COLO829 (cell line): Measurements from ENCODE around the gene MAGI2.

ENCODE experiments used
- DNase-seq: peaks from one replicate; pipeline ENCODE4 v3.0.0; 2012; ENCODE audit warnings: low spot score

The MAGI2 gene

DNA sequence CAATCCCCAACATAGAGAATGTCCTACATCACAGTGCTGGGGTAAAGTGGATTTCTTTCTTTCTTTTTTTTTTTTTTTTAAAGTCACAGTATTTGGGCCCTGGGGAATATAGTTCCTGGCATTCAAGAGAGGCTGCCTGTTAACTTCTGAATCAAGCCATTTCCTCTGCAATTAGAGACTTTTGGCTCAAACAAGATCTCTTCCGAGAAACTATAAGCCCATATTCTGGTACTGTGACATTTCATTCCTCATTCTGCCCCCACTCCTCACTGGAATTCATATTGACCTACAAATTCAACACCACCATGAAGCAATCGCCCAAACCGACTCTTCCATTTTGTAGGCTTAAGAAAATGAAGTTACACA, 1467.5 kb downstream of the MAGI2 start:
- DNase-seq: no peak

DNA sequence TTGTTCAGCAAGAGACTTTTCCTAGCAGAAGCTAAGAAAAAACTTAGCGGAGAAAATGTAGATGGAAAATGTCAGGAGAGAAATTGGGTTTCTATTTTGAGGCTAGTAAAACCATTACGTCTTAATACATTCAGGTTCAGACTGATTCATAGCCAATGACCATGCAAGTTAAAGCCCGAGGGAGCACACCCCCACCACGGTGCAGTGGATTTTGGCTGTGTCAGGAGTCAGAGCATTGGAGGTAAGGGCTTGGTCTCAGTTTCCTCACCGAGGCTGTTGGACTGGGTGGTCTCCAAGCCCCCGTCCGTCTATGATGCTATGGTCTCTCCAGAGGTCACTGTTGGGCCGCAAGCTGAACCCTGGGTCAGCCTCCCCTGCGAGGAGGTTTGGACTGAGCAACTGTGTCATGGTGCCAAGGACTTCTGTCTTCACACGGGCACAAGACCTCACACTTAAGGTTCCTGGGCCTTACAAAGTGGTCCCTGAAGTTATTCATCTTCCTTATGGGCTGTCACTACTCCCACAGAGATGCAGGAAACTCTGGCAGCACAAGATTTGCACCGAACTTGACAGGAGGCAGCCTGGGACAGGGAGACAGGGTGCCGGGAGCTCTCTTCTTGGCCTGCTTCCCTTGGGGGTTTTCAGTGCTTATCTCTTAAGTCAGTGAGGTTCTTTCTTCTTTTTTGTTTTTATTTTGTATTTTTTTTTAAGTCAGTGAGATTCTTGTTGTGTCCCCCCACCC, 1468.1 kb downstream of the MAGI2 start:
- DNase-seq: no peak

DNA sequence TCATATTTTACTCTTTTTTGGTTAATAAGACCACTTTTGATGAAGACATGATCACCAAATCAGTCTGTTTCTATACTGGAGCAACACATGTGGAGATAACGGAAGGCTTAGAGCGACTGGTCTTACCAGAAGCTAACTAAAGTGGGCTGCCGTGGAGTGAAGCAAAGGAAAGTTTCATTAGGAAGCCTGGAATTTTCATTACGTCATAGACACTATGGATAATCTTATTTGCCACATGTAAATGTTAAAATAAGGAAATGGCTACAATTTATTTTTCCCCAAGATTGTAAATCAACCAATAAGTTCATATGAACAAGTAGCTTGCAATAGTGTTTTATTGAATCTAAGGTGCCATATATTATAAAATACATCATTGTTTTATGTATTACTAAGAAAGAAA, 1469.5 kb downstream of the MAGI2 start:
- DNase-seq: no peak

DNA sequence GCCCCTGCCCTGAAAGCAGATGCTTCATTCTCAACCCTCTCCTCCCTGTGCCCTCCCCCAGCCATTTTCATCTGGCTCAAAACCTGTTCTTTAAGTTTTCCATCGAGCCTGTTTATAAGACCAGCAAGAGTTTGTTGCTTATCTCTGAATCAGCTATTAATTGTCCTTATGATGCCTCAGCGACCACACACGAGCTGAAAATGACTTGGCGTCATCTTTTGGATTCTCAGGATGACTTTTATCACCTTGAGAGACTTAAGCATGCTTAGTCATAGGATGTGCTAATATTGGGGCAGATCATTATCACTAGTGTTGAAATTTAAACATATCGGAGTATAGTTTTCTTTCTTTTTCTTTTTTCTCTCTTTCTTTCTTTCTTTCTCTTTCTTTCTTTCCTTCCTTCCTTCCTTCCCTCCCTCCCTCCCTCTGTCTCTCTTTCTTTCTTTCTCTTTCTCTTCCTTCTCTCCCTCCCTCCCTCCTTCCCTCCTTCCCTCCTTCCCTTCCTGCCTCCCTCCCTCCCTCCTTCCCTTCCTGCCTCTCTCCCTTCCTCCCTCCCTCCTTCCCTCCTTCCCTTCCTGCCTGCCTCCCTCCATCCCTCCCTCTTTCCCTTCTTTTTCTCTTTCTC, 1470.4 kb downstream of the MAGI2 start:
- no peak for DNase-seq

DNA sequence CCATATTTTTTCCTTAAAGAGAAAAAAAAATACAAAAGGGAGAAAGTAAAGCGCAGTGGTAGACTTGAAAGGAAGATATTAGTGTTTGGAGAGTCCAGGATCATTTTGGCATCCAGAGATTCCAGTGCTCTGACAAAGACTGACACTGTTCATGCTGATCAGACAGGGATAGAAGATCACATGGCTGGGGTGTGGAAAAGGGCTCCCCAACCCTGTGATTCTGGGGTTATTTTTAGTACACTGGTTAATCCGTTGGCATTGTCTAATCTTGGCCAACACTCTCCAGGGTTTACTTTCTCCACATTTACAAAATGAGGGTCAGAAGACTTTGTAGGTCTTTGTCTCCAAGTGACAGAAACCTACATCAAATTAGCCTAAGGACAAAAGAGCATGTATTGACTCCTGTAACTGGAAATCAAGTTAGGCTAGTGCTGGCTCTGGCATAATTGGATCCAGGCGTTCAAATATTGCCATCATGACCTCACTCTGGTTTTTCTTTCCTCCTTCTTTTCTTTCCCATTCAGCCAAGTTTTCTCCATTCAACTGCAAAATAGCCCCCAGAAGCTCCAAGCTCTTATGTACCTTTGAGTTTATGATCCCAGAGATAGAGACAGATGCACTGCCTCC, 1473.3 kb downstream of the MAGI2 start:
- DNase-seq: no peak

DNA sequence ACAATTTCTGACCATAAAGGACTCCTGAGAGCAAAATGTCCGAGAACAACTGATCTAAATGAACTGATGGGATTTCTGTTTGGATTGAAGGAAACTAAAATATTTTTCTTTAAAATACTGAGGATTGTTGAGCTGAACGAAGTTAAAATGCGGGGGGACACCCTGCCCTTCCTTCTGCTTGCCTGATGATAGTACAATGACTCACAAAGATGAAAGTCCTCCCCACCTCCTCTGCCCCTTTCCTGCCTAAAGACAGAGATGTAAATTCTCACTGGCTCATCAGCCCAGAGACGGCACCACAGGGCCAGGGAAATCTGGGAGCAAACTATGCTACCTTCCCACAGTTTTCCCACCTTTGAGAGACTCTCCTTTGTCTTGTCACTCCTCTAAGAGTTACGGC, 1474.2 kb downstream of the MAGI2 start:
- DNase-seq: no peak

DNA sequence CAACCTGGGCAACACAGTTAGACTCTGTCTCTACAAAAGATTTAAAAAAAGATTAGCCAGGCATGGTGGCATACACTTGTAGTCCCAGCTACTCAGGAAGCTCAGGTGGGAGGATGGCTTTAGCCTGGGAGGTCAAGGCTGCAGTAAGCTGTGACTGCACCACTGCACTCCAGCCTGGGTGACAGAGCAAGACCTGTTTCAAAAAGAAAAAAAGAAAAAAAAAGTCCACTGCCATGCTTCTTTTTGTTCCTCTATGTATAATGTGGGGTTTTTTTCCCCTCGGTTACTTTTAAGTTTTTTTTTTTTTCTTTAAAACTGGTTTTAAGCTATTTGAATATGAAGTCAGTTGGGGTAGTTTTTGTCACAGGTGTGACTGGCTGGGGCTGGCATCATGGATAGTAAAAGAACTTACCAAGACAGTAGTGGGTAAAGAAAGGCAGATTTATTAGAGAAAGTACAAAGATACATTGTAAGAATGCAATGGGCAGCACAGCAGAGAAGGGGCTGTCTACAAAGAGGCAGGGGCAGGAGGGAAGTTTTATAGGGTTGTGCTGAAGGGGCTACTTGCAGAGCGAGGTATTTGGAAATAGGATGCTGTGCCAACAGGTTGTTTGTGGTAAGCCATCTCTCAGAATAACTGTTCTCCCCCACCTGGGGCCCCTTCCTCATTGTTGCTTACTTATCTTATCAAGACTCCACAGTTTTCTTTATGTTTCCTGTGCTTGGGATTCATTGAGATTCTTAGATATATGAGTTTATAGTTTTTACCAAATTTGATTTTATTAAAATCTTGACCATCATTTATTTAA, 1477.6 kb downstream of the MAGI2 start:
- no peak for DNase-seq

DNA sequence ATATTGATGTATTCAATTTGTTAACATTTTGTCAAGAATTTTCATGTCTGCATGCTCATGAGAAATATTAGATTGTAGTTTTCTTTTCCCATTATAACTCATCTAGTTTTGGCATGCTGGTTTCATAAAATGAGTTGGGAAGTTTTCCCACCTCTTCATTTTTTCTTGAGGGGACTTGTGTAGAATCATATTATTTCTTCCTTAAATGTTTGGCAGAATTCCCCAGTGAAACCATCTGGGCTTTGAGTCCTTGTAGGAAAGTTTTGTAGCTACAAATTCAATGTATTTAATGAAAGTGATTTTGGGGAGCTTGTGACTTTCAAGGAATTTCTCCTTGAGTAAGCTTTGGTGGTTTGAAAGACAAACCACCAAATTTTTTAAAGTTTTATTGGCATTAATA, 1481.7 kb downstream of the MAGI2 start:
- DNase-seq: no peak

DNA sequence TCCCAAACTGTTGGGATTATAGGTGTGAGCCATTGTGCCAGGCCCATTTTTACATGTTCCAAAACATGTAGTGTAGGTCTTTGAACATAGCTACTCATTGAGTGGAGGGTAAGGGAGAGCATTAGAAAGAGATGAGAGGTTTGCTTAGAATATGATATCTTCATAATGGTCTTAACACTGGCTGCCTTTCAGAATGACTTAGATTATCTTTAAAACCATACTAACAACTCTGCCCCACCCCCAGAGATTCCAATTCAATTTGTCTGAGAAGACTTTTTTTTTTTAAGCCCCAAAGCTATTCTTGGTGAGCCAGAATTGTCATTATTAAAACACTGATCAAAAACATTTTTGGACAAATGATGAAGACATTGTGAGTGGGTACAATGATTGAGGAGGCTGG, 1486.0 kb downstream of the MAGI2 start:
- no peak for DNase-seq
